Activated T-helper 1 cell treated with anti-CD3 and anti-CD28 coated beads, Interleukin-12 subunit alpha, Interleukin-12 subunit beta, Interleukin-2, Interleukin-4 antibody, amounts not matched to agents 30 ng/mL and 10 ng/mL and 1 ng/mL, durations not matched to agents 14 hours and 24 hours and 36 hours (primary cell): ENCODE data around the gene BACH1. TPM values are rescaled to one million over a fixed set of nuclear protein-coding genes. Genes with fewer than 3 reads are reported as not detected.
"Not testable (repeated sequence)": the region's sequence is repeated elsewhere in the genome, so short reads cannot be mapped to it uniquely, and the experiment has no call there.

Experiments
- DNase-seq: peaks from one replicate; pipeline ENCODE4 v3.0.0; 2021; ENCODE audit warnings: low spot score
- H3K27ac Mint-ChIP-seq: one replicate; pipeline ENCODE4 v1.8.0; 2021; ENCODE audit warnings: mild to moderate bottlenecking, mixed read lengths
- H3K27me3 Mint-ChIP-seq: one replicate; pipeline ENCODE4 v1.8.0; 2022; ENCODE audit warnings: mild to moderate bottlenecking, moderate library complexity, mixed read lengths; ENCODE audit not compliant: insufficient read depth
- H3K36me3 Mint-ChIP-seq: one replicate; pipeline ENCODE4 v1.8.0; 2021; ENCODE audit warnings: low read depth, mixed read lengths
- H3K4me1 Mint-ChIP-seq: one replicate; pipeline ENCODE4 v1.8.0; 2021; ENCODE audit warnings: low read depth, mixed read lengths
- H3K4me3 Mint-ChIP-seq: one replicate; pipeline ENCODE4 v1.8.0; 2021; ENCODE audit warnings: mild to moderate bottlenecking, moderate library complexity, mixed read lengths
- H3K9me3 Mint-ChIP-seq: one replicate; pipeline ENCODE4 v1.8.0; 2021; ENCODE audit warnings: mixed read lengths
- intact Hi-C: fragments of 100-400 bp; cut with micrococcal nuclease; formaldehyde crosslinking; loops from one replicate; pipeline ENCODE4 v1.15.1; 2024
- total RNA-seq: library from RNA; stranded (reverse); gene quantifications from 2 replicates; pipeline ENCODE4 v1.2.3, GENCODE V29; 2022

BACH1 gene
- 22.7 and 23.1 TPM in 2 replicates for total RNA-seq

GRCh38 chr21:29298348-29299045 lies at the start of gene BACH1:
Gene BACH1, plus strand, starts transcription at chr21:29298922. Its CDS starts 22,359 bp downstream, at chr21:29321281.
- H3K27ac Mint-ChIP-seq = peak within 1 kb of the TSS; percentile 88
- peaks cover 59% of the 10 kb centered on the region for H3K4me1 Mint-ChIP-seq
- peaks cover 4% of the 10 kb centered on the region for H3K27me3 Mint-ChIP-seq
- intact Hi-C loops = loop anchor here (1.0 to 2.0 kb wide), 6 partner anchors 53 to 413 kb away; partner anchors contain the start of genes CCT8 and USP16
- H3K9me3 Mint-ChIP-seq = no peaks in the 10 kb centered on the region
- peak within 1 kb of the TSS; percentile 91 for H3K4me3 Mint-ChIP-seq
- DNase-seq = peak; percentile 78
- H3K36me3 Mint-ChIP-seq = peaks cover 8% of the 10 kb centered on the region

GRCh38 chr21:29249289-29249688 lies 49.4 kb upstream of the BACH1 start:
- intact Hi-C loops = loop anchor here (5.0 kb wide), 3 partner anchors 67 to 172 kb away; no protein-coding TSS in a partner anchor
- not testable (repeated sequence) for H3K4me1 Mint-ChIP-seq, H3K27ac Mint-ChIP-seq, H3K36me3 Mint-ChIP-seq, H3K4me3 Mint-ChIP-seq, DNase-seq
- Mint-ChIP-seq H3K9me3 (peaks cover 36% of the 10 kb centered on the region), H3K27me3 (peaks cover 42% of the 10 kb centered on the region)

- intact Hi-C loops = no loop called here
- H3K4me3 Mint-ChIP-seq = no peak overlapping the region
- peaks cover 45% of the 10 kb centered on the region for H3K27me3 Mint-ChIP-seq
- H3K4me1 Mint-ChIP-seq = peaks cover 1% of the 10 kb centered on the region
- peaks cover 5% of the 10 kb centered on the region for H3K36me3 Mint-ChIP-seq
- H3K9me3 Mint-ChIP-seq = peaks cover 42% of the 10 kb centered on the region
- no peak for DNase-seq
- no peak overlapping the region for H3K27ac Mint-ChIP-seq
Observed at GRCh38 chr21:29250636-29251035, 48.1 kb upstream of the BACH1 start.

DNA sequence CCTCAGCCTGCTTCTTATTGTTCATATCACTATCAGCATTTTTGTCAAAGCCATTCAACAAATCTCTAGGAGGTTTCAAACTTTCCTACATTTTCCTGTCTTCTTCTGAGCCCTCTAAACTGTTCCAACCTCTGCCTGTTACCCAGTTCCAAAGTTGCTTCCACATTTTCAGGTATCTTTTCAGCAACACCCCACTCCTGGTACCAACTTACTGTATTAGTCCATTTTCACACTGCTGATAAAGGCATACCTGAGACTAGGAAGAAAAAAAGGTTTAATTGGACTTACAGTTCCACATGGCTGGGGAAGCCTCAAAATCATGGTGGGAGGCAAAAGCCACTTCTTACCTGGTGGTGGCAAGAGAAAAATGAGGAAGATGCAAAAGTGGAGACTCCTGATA lies 44.9 kb upstream of the BACH1 start:
- Mint-ChIP-seq H3K9me3 (peaks cover 42% of the 10 kb centered on the region), H3K27me3 (peaks cover 42% of the 10 kb centered on the region)
- intact Hi-C loops, DNase-seq, H3K4me3 Mint-ChIP-seq, H3K4me1 Mint-ChIP-seq, H3K27ac Mint-ChIP-seq, H3K36me3 Mint-ChIP-seq: not testable (repeated sequence)

GRCh38 chr21:29254550-29254949 lies 44.2 kb upstream of the BACH1 start:
- Mint-ChIP-seq H3K9me3 (peaks cover 36% of the 10 kb centered on the region), H3K27me3 (peaks cover 37% of the 10 kb centered on the region), H3K4me1 (no peaks in the 10 kb centered on the region), H3K4me3 (no peak overlapping the region), H3K27ac (no peak overlapping the region), H3K36me3 (peaks cover 5% of the 10 kb centered on the region)
- no peak for DNase-seq
- intact Hi-C loops = no loop called here

DNA sequence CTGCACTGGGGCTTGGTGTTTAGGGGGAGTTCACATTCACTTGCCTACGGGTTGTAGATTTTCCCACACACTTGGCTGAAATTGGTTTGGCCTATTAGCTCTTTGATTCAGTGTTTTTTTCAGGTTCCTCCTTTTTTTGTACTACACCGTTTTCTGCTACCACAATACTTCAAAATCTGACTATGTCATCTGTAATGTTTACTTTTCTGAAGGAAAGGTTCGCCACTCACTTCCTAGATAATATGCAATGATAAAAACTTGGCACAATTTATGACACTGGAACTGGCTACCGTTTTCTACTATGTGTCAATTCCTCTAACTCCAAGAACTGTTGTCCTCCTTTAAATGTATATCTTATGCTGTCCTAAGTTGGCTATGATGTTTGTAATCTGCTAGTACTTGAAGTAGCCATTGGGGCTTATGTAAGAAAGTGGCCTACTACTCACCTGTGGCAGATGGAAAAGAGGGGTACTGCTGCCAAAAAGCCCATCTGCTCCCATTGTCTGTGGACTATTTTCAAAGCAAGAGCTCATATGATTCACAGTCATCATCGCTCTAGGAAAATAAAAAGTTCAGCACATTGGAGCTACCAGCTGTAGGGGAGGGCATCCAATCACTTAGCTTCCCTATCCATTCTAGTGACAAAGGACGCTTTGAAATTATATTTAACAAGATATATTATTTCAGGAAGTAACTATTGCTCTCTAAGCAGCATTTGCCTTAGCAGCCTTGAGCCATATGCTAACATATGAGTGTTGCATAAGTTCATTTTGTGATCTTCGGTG lies 42.4 kb upstream of the BACH1 start:
- Mint-ChIP-seq H3K9me3 (peaks cover 32% of the 10 kb centered on the region), H3K27ac (no peak overlapping the region), H3K27me3 (peaks cover 30% of the 10 kb centered on the region), H3K4me3 (no peak overlapping the region), H3K36me3 (peaks cover 5% of the 10 kb centered on the region), H3K4me1 (no peaks in the 10 kb centered on the region)
- intact Hi-C loops = no loop called here
- DNase-seq = no peak

DNA sequence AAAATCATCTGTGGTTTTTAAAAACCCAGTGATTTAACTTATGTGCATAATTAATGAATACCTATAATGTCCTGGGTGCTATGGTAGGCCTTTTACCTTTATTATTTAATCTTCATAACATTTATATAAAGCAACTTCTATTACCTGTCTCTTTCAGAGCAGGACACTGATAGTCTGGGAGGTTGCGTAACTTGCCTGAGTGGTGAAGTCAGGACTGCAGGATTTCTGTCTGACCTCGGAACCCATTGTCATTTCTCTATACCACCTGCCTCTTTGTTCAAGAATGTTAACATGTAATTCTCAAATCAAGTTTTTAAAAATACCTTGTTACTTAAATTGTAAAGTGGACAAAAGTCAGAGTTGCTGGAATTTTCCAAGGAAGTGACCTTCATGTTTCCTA lies 41.0 kb upstream of the BACH1 start:
- intact Hi-C loops = no loop called here
- Mint-ChIP-seq H3K9me3 (peaks cover 21% of the 10 kb centered on the region), H3K27me3 (peaks cover 23% of the 10 kb centered on the region), H3K4me1 (no peaks in the 10 kb centered on the region), H3K4me3 (no peak overlapping the region), H3K36me3 (peaks cover 5% of the 10 kb centered on the region), H3K27ac (no peak overlapping the region)
- DNase-seq = no peak

DNA sequence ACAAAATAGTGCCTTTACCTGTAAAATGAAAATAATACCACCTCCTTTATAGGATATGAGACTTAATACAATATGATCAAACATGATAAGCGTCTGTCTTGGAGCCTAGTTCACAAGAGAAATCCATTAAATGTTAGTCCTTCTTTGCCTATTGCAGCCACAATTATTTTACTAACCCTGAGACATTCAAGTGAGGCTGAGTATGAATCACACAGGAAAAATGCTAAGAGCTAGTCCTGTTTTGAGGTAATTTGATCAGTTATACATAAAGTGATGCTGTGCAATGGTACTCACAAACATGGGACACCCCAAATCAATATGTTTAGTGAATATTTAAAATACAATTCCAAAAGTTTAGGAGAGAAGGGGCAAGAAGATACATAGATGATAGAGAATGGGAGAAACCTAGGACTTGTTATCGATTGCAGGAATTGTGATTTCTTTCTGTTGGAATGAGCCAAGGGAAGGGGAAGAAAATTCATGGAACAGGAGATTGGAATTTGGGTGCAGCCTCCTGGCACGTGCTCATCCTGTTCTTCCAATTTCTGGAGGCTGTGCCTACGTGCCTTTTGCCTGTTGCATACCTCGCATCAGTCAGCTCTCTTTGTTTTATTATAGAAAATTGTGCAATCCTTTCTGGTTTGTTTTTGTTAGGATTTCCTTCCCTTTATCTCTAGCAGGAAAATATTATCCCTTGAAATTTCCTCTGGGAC lies 39.9 kb upstream of the BACH1 start:
- intact Hi-C loops = no loop called here
- Mint-ChIP-seq H3K27ac (no peak overlapping the region), H3K4me1 (no peaks in the 10 kb centered on the region), H3K36me3 (peaks cover 2% of the 10 kb centered on the region), H3K27me3 (peaks cover 23% of the 10 kb centered on the region), H3K9me3 (peaks cover 12% of the 10 kb centered on the region), H3K4me3 (no peak overlapping the region)
- no peak for DNase-seq

- Mint-ChIP-seq H3K27ac (no peak overlapping the region), H3K4me3 (no peak overlapping the region), H3K9me3 (no peaks in the 10 kb centered on the region), H3K4me1 (peaks cover under 1% of the 10 kb centered on the region), H3K36me3 (no peaks in the 10 kb centered on the region), H3K27me3 (peaks cover 19% of the 10 kb centered on the region)
- intact Hi-C loops = no loop called here
- no peak for DNase-seq
Observed at GRCh38 chr21:29260461-29260860, 38.3 kb upstream of the BACH1 start.

DNA sequence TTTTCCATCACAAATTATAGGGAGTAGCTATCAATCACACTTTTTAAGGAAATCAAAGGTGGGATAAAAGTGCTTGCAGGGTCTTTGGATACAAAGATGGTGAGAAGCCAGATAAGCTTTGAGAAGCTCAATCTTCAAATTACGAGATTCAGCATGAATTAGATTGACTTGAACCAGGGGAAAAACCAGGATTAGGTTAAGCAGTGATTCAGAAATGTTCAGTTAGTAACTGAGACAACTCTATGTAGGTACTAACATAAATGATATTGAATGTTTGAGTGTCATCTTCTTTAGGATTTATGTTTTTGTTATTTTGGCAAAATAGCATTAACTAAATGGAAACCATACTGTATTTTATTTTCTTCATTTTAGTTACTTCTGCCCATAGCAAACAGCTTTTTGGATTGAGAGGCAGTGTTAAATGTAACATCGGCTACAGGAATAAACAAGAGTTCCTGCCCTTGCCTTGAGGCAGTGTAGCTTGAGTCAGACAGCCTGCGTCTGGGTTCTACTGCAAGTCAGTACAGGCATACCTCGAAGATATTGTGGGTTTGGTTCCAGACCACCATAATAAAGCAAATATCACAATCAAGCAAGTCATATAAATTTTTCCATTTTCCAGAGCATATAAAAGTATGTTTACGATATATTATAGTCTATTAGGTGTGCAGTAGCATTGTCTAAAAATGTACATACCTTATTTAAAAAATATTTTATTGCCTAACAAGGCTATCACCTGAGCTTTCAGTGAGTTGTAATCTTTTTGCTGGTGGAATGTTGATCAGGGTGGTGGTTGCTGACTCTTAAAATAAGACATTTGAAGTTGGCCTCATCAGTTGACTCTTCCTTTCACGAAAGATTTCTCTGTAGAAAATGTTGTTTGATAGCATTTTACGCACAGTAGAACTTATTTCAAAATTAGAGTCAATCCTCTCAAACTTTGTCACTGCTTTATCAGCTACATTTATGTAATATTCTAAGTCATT lies 36.9 kb upstream of the BACH1 start:
- Mint-ChIP-seq H3K27ac (no peak overlapping the region), H3K9me3 (no peaks in the 10 kb centered on the region), H3K4me3 (no peak overlapping the region), H3K27me3 (peaks cover 17% of the 10 kb centered on the region), H3K4me1 (peaks cover 6% of the 10 kb centered on the region), H3K36me3 (no peaks in the 10 kb centered on the region)
- intact Hi-C loops = no loop called here
- DNase-seq = no peak

DNA sequence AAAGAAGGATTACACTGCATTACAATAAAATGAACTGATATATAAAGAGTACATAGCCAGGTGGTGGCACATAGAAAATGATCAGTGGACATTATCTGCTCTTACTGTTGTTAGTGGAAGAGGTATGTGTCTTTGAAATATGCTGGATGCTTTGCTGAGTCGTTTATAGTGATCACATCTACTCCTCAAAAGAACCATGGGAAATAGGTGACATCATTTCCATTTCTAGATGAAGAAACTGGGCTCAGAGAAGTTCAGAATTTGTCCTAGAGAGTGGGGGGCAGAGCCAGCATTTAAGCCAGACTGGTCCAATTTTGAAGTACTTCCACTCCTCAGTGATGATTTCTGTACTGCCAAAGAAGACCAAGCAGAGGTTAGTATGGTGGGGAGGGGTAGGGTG lies 34.0 kb upstream of the BACH1 start:
- intact Hi-C loops = no loop called here
- no peak for DNase-seq
- Mint-ChIP-seq H3K36me3 (no peaks in the 10 kb centered on the region), H3K4me1 (peaks cover 6% of the 10 kb centered on the region), H3K27me3 (peaks cover 12% of the 10 kb centered on the region), H3K4me3 (no peak overlapping the region), H3K27ac (no peak overlapping the region), H3K9me3 (no peaks in the 10 kb centered on the region)
